Activated CD4-positive, alpha-beta T cell treated with anti-CD3 and anti-CD28 coated beads, Interleukin-2, Interleukin-6, amounts not matched to agents 100 ng/mL and 50 ng/mL, durations not matched to agents 16 hours and 8 hours (primary cell): Measurements from ENCODE around the gene ATP2C2.
"Not testable (repeated sequence)": the region's sequence is repeated elsewhere in the genome, so short reads cannot be mapped to it uniquely, and the experiment has no call there.

ENCODE experiments used
- DNase-seq: peaks from one replicate; pipeline ENCODE4 v3.0.0-alpha.2; 2020

The ATP2C2 gene

GRCh38 chr16:84398701-84399100 lies 30.4 kb downstream of the ATP2C2 start:
- no peak for DNase-seq

GRCh38 chr16:84399912-84400311 lies 31.6 kb downstream of the ATP2C2 start:
- DNase-seq: not testable (repeated sequence)

- not testable (repeated sequence) for DNase-seq
Observed at GRCh38 chr16:84403435-84403834, 35.1 kb downstream of the ATP2C2 start.

GRCh38 chr16:84404324-84404723 lies 36.0 kb downstream of the ATP2C2 start:
- DNase-seq: no peak

- no peak for DNase-seq
Observed at GRCh38 chr16:84404936-84405639, 36.8 kb downstream of the ATP2C2 start.

- DNase-seq: no peak
Observed at GRCh38 chr16:84406006-84406963, 37.9 kb downstream of the ATP2C2 start.

GRCh38 chr16:84407588-84408313 lies 39.4 kb downstream of the ATP2C2 start:
- no peak for DNase-seq

- no peak for DNase-seq
Observed at GRCh38 chr16:84408314-84408690, 40.0 kb downstream of the ATP2C2 start.

- no peak for DNase-seq
Observed at GRCh38 chr16:84408856-84409255, 40.5 kb downstream of the ATP2C2 start.

- DNase-seq: no peak
Observed at GRCh38 chr16:84410361-84411138, 42.2 kb downstream of the ATP2C2 start.

GRCh38 chr16:84411768-84412167 lies 43.4 kb downstream of the ATP2C2 start:
- no peak for DNase-seq

- no peak for DNase-seq
Observed at GRCh38 chr16:84412262-84412661, 43.9 kb downstream of the ATP2C2 start.

GRCh38 chr16:84413244-84414004 lies 45.1 kb downstream of the ATP2C2 start:
- no peak for DNase-seq

GRCh38 chr16:84414789-84415326 lies 46.5 kb downstream of the ATP2C2 start:
- DNase-seq: no peak

- DNase-seq: no peak
Observed at GRCh38 chr16:84416407-84417321, 48.3 kb downstream of the ATP2C2 start.

GRCh38 chr16:84418056-84418849 lies 49.9 kb downstream of the ATP2C2 start:
- DNase-seq: no peak

- no peak for DNase-seq
Observed at GRCh38 chr16:84419730-84420129, 51.4 kb downstream of the ATP2C2 start.

GRCh38 chr16:84420556-84420955 lies 52.2 kb downstream of the ATP2C2 start:
- peak; percentile 9 for DNase-seq
